RPMI8226 (cell line): ENCODE measurements around the gene ATP8A2.
"Not testable (repeated sequence)": the region's sequence is repeated elsewhere in the genome, so short reads cannot be mapped to it uniquely, and the experiment has no call there.

Experiments used
- DNase-seq: peaks from one replicate; pipeline ENCODE4 v3.0.0-alpha.2; 2015

The ATP8A2 gene

DNA sequence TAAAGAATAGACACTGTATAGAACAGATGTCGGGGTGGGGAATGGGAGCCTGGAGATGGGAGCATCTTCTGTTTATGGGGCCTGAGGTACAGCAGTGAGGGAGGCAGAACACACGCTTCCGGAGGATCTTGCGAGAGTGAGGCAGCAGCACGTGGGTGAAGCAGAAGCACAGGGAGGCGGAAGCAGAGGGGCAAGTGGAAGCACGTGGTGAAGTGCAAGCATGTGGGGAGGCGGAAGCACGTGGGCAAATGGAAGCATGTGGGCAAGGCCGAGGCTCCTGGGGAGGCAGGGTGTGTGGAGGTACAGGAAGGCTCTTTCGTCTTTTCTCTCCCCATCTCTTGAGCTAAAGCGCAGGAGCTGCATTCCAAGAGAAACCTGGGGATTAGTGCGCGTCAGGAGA is 198.4 kb downstream of the ATP8A2 start:
- DNase-seq: no peak

DNA sequence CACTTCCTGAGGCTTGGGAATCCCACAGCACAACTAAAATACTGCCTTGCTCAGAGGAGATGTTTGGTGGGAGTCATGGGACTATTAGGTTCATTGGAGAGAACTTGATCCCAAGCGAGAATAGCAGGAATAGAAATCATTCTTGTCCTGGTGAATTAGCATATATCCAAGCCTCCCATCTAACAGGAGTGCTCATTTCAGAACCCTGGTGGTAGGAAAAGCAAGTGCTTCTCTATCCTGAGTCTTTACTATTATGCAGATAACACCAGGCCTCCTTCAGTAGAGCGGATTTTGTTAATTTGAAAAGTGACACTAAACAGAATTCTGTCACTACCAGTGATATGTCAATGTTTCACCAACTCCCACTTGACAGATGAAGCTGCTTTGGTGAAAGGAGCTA is 199.5 kb downstream of the ATP8A2 start:
- no peak for DNase-seq

DNA sequence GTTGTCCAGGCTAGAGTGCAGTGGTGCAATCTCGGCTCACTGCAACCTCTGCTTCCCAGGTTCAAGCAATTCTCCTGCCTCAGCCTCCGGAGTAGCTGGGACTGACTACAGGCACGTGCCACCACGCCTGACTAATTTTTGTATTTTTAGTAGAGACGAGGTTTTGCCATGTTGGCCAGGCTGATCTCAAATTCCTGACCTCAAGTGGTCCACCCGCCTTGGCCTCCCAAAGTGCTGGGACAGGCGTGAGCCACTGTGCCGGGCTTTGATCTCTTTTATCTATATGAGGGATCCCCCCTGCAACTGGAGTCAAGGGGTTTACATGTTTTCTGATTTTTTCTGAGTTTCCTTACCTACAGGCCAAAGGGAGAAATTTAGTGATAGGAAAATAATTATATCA is 200.4 kb downstream of the ATP8A2 start:
- not testable (repeated sequence) for DNase-seq

DNA sequence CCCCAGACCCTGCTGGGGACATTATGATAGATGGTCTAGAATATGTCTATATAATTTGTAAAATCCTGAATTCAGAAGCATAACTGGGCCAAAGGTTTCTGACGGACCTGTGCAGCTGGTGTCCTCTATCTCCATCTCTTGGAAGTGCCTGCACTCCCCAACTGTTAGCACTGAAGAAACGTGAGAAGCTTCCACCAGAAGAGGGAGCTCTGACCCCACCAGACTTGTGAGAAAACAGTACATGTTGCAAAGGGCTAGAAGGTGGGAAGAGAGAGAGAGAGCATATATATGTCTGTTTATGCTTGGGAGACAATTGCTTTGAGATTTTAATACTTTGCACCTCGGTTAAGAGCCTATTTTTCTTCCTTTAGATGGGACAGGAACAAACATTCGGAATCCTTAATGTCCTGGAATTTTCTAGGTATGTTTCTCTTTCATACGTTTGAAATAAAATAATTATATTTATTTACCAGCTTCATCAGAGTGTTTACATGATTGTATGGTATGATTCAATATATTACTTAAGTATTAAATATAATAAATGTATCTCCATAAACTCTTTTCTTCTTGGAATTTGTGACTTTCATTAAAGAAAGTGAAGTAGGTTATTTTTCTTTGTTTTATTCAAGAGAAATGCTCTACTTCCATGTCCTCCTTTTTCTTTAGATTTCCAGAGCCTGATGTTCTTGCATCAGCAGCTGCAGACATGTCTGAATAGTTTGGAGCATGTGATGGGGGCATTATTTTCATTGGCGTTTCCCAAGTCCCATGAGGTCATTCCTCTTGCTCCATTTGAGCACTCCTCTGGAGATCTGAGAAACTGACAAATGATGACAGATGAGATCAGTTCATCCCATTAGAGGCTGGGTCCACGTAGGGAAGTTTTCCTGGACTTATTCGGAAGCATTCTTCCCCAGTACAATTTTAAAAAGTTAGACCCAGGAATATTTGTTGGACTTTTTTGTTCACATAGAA is 202.9 kb downstream of the ATP8A2 start:
- DNase-seq: peak; percentile 77

DNA sequence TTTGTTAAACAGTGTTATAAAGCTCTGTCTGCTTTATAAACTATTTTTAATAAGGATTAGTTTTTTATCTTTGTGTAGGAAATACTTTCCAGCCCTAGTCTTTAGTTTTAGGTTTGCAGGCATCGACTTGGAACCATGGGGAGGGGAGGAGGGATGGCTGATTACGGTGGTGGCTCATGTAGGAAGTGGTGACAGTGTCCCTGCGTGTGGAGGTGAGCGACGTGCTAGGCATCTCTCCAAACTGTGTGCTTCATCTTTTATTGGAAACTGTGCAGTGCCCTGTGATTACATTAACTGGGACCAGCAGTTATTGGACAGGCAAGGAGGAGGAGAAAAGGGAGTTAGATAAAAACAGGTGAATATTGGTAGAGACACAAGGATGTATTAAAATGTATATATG is 203.8 kb downstream of the ATP8A2 start:
- no peak for DNase-seq

DNA sequence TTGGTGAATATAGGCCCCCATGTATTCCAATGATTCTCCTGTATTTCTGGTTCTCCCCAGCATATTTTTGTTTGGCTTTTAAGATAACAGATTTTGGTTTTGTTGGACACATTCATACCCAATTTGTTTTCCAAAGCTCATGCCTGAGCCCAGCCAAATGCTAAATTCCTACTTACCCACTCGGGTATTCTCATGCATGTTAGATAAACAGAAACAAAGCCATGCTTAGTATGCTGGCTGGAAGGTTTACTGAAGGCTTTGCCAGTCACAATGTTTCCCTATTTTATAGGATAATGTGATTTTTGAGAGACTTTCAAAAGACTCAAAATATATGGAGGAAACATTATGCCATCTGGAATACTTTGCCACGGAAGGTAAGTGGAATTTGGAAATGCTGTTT is 206.8 kb downstream of the ATP8A2 start:
- DNase-seq: no peak

DNA sequence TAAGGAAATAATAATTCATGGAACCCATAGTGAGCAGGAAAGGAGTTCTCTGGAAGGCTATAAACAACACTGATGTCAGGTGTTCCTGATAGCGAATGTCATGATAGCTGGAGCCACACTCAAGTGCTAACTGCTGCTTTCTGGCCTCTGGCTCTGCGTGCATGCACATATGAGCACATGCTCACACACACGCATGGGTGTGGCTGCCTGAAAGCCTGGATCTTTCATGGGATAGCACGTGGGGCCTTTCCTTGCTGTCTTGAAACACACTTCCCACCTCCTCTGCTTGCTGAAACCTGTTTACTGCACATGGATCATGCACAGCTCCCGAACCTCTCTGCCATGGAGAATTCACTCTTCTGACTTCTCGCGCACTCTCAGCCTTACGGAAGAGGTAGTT is 207.4 kb downstream of the ATP8A2 start:
- no peak for DNase-seq

DNA sequence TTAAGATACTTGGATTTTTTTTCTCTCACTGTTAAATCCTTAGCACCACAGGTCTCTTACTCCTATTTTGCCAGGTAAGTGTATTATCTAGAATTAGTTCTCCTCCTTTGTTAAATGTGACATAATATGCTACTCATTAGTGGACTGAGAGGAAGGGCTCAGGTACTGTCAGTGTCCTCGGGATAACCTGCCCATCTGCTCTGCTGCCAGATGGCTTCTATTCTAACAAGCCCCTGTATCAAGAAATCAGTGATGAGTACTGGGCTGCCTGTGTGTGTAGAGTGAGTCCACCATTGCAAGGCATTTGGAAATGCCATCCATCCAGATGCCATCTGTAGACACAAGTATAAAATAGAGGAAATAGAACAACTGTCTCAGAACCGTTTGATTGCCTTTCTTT is 209.6 kb downstream of the ATP8A2 start:
- no peak for DNase-seq

DNA sequence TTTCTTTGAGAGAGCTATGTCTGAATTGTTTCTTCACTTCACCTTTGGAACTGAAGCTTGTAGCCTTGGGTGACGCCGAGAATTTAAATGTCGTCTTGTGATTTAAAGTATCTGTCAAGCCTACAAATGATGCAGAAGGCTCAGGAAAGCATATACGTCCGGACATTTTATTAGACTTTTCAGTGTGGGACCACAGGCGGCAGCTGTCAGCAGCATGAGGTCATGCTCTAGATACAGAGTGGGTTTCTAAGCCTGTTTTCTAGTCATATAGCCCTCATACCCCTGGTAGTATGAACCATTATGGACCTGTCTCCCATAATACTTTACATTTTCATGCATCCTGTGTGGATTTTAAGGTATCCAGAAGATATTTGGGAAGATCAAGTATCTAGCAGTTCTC is 212.3 kb downstream of the ATP8A2 start:
- no peak for DNase-seq

DNA sequence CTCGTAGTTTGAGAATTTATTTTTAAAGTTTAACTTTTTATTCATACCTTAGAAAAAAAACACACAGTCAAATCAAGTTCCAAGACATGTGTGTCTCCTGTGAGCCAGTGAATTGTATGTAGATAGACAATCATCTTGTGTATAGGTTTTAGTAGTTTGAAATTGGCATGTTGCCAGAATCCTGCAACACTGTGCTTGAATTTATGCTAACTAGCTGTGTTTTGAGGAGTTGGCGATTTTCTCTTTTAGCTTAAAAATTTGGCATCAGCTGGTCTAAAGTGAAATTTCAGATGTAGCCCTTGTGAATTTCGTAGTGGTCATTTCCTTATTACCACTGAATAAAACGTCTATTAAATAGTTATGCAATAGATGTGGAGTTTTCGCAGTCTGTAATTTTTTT is 213.2 kb downstream of the ATP8A2 start:
- peak; percentile 33 for DNase-seq

DNA sequence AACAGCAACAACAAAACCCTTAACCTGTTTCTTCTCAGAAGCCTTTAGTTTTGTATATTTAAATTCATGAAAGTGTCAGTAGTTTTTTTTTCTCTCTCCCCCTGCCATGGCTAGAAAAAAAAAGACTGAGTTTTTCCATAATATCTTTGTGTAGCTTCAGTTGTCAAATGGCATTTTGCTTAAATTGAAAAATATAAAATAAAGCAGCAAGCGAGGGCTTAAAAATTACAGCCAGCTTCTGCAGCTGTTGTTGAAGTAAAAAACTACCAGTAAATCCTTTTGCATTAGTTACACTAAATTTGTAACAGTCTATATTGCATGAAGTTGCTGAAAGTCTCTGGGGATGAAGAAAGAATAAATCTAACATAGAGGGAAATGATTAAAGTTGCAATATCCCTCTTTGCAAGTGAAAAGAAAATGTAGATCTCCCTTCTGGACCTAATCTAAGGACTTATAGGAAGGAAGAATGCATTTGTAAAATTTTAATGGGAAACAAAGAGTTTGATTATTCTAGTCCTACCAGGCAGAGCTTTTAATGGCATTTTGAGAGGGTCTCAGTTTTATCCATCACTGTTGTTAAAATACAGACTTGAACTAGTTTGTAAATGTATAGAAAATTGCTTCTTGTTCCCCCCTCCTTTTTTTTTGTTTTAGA is 215.7 kb downstream of the ATP8A2 start:
- no peak for DNase-seq

DNA sequence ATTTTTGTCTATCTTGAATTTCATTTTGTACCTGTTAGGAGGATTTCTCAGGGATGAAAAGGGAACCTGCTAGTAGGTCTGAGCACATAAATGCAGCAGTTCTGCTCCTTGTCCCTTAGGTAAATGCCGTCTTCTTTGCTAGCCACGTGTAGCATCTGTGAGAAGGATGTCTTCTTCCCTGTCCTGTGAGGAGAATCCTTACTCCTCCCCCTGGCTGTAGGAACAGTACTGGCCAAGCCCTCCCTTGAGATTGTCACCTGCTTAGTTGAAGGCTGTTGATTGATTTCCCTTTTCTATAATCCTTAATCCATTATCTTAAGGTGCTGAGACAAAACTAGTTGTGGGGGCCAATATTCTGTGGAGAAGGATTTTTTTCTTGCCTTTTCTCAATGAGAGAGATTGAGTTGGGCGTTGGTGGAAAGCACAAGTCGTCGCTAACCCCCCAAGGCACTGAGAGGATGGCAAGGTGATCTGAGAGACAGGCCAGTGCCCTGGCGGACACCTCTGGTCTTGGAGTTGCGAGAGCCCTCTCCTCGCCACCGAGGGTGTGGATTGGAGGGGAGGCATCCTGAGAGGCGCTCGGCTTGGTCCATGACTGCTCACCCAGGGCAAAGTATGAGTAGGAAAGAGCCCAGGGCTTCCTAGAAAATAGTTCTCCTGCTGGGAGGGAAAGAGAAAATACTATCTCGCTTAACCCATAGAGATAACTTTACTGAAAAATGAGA is 216.7 kb downstream of the ATP8A2 start:
- DNase-seq: no peak

DNA sequence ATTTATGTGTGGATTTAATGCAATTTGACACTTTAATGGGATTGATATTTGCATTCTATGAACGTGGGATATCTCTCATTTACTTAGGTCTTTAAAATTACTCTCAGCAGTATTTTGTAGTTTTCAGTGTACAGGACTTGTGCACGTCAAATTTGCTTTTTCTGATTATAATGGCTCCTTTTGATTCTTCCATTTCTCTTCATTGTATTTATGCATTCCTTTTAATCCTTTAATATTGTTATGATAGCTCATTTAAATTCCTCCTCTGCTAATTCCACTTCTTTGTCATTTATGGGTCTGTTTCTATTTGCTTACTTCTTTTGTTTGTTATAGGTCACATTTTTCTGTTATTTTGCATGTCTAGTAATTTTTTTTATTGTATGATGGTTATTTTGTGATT is 226.6 kb downstream of the ATP8A2 start:
- no peak for DNase-seq

DNA sequence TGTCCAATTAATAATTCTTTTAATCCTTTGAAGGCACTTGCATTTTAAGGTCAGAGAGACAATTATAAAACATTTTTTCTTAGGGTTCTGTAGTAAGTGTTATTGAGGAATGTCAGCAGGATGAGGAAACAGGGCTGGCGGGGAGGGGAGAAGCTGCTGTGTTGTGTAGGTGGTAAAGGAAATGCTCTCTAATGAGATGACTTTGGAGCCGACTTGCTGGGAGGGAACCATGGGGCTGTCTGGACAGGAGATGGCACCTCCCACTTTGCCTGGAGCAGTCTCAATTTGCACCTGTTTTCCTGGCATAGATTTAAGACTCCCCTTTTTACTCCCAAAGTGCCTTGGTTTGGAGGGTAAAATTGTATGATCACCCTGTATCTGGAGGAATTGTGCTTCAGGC is 230.4 kb downstream of the ATP8A2 start:
- no peak for DNase-seq

DNA sequence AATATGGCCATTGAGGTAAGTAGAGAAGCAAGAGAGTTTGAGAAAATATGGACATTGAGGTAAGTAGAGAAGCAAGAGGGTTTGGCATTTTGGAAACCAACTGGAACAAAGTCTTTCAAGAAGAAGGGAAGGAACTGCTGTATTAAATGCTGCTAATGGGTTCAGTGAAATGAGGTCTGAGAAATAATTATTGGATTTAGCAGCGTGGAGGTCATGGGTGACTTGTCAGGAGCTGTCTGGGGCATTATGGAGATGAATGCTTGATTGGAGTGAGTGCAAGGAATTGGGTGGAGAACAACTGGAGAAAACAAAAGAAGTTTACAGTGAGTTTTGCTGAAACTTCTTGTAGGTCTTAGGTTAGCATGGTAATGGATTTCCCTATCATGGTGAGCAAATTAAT is 232.3 kb downstream of the ATP8A2 start:
- no peak for DNase-seq

DNA sequence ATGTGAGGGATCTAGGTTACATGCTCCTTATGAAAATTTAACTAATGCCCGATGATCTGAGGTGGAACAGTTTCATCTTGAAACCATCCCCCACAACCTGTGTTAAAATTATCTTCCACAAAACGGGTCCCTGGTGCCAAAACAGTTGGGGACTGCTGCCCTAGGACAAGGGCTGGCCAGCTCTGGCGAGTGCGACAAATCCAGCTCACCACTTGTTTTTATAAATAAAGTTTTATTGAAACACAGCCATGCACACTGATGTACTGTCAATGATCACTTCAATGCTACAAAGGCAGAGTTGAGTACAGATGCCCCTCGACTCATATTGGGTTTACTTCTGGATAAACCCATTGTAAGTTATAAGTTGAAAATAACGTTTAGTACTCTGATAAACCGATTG is 235.3 kb downstream of the ATP8A2 start:
- no peak for DNase-seq

DNA sequence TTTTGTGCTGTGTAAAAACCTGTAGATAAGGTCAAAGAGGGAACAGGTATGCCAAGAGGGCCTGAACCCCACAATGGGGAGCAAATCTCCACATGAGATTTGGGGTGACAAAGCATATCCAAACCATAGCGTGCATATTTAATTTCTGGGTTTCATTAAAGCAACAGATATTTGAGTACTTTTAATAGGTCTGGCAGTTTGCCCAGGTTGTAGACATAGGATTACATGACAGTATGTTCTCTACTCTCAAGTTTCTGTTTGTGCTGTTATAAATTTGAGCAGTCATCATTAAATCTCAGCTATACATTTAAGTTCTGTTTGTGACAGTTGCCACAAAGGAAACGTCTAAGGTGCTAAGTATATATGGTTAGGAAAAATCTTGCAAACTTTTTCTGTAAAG is 236.4 kb downstream of the ATP8A2 start:
- peak; percentile 42 for DNase-seq

DNA sequence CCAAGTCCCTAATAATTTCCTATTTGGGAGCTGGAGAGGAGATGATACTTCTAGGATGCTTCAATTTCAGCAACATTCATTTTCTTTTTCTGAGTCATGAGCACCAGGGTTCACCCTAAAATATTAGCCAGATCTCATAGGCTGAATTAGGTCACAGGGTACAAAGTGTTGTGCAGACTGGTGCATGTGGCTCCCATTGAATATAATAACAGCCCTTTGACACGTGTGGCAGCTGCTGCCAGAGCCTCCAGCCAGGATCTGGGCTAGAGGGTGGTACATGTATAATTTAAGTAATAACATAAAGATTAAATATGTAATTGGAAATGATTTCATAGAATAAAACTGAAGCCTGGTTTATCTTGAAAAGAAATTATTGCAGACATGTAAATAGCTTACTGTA is 244.9 kb downstream of the ATP8A2 start:
- DNase-seq: no peak

DNA sequence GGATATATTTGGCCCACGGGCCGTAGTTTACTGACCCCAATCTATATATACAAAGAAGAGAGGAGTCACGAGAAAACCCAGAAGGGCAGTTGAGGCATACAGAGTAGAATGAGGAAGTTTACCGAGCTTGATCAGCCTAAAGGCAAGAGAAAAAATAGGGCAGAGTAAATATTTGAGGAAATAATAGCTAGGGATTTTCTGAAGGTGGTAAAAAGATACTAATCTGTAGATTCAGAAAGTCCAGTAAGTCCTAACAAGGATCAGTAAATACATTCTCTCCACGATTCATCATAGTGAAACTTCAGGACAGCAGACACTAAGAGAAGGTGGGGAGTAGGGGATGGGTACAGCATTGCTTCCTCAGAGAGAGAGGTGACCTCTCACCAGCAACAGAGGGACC is 248.1 kb downstream of the ATP8A2 start:
- no peak for DNase-seq

DNA sequence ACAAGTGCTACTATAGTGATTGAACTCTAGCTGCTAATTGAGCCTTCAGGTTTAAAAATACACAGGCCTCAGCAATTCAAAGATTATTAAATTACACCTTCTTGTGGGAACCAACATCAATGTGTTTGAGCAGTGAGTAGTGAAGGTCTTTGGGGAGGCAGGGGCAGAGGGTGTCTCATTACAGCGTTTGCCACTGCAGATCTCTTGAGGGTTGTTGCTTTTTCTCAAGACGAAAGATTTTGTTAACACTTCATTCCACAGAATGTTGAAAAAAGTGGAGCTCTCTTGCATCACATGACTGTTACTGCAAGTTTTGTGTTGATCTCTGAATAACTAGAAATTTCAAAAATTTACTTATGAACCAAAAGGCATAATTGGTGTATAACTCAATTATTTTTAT is 253.6 kb downstream of the ATP8A2 start:
- DNase-seq: no peak

DNA sequence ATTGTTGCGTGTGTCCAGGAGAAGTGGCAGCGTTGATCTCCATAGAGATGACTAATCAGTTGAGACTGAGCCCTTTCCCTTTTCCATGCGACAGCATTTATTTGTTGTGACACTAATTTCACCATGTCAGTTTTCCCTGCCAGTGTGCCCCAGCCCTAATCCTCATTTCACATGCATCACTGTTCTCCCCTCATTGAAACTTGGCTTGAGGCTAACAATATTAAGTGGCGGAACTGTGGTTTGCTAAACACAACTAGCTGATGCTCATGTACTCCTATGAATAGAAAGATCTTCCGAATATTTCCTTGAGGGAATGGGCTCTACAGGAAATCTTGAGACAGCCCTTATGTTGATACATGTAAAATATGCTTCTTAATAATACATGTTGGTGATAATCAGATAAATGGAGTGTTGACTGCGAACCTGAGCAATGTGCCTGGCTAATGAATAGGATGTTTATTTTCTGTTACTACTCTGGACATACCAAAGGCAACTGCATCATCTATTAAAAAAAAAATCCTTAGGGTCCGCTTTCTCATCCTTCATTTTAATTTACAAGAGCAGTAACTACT is 258.6 kb downstream of the ATP8A2 start:
- DNase-seq: peak; percentile 5

DNA sequence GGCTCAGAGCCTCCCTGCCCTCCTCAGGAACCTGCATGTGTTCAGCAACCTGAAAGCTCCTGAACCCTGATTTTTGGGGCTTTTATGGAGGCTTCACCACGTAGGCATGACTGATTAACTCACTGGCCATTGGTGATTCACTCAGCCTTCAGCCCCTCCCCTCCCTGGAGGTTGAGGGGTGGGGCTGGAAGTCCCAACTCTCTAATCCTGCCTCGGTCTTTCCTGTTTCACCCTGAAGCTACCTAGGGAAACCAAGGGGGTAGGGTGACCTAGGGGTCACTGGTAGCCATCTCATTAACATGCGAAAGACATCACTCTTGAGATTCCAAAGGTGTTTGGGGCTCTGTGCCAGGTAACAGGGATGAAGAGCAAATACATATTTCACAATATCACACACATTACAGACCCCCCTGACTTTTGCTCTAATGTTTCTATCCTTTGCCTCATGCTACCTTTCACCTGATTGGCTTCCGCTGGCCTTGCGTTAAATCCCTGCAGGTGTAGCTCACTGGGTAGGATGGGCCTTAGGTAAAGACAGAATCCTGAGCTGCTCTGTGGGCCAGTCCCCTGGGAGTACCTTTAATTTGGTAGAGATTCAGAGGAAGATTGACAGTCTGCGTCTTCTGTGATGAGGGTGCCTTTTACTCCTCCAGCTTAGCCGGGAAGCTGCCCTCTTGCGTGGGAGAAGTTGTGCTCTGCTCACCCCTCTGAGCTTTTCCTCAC is 260.6 kb downstream of the ATP8A2 start:
- DNase-seq: peak; percentile 19

DNA sequence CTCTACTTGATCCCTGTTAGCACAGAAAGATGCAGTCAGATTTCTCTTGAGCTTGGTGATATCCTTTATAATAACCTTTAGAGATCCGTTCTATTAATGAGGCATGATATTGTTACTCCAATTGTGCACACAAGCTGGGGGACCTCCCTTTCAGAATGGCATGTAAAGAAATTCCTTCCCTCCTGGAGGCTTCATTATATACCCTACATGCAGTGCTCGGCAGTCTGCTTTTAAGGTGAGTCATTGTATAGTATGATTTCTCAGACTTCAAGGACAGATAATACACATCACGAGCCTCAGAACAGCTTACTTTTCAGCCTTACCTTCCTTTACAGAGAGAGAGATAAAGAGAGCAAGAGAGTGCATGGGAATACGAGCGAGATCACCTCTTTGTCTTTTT is 261.3 kb downstream of the ATP8A2 start:
- no peak for DNase-seq
